Liver (tissue), 9 donors: Measurements from ENCODE around the gene TTLL5. TPM values are rescaled to one million over a fixed set of nuclear protein-coding genes. Genes with fewer than 3 reads are reported as not detected.

Source experiments
- DNase-seq: peaks from one replicate; pipeline ENCODE4 v3.0.0-alpha.2; 2017; ENCODE audit warnings: low spot score
- H3K27ac ChIP-seq, 2 donors: one replicate each; pipeline ENCODE4 v1.7.0; 2013; ENCODE audit warnings: inconsistent platforms in 2 of 2, low read length in 2 of 2, control low read depth in 1 of 2, low read depth in 1 of 2, mild to moderate bottlenecking in 1 of 2
- H3K27me3 ChIP-seq, 4 donors: one replicate each; pipeline versions ENCODE4 v1.6.1 to v1.7.0; 2013; ENCODE audit warnings: low read length in 3 of 4, inconsistent platforms in 1 of 4, mild to moderate bottlenecking in 1 of 4, moderate library complexity in 1 of 4; ENCODE audit not compliant: control insufficient read depth in 4 of 4, insufficient read depth in 4 of 4
- H3K36me3 ChIP-seq, 4 donors: one replicate each; pipeline versions ENCODE4 v1.6.1 to v1.7.0; 2013; ENCODE audit warnings: low read length in 3 of 4, mild to moderate bottlenecking in 3 of 4, low read depth in 1 of 4, moderate library complexity in 1 of 4; ENCODE audit not compliant: control insufficient read depth in 4 of 4, insufficient read depth in 3 of 4
- H3K4me1 ChIP-seq, 4 donors: one replicate each; pipeline versions ENCODE4 v1.6.1 to v1.7.0; 2013; ENCODE audit warnings: low read length in 3 of 4, mild to moderate bottlenecking in 3 of 4, moderate library complexity in 1 of 4; ENCODE audit not compliant: control insufficient read depth in 4 of 4, insufficient read depth in 4 of 4
- H3K4me3 ChIP-seq, 3 donors: one replicate each; pipeline versions ENCODE4 v1.6.1 to v1.7.0; 2013; ENCODE audit warnings: low read length in 3 of 3, control low read depth in 1 of 3, low read depth in 1 of 3, mild to moderate bottlenecking in 1 of 3
- H3K9ac ChIP-seq, 2 donors: one replicate each; pipeline ENCODE4 v1.7.0; 2013; ENCODE audit warnings: low read length in 2 of 2, mild to moderate bottlenecking in 2 of 2, moderate library complexity in 2 of 2, control low read depth in 1 of 2, low read depth in 1 of 2
- H3K9me3 ChIP-seq, 4 donors: one replicate each; pipeline versions ENCODE4 v1.6.1 to v1.7.0; 2013; ENCODE audit warnings: low read length in 3 of 4; ENCODE audit not compliant: control insufficient read depth in 4 of 4
- ATF3 ChIP-seq: IDR thresholded peaks from 2 replicates; pipeline ENCODE4 v1.6.1; 2016; ENCODE audit warnings: antibody characterized with exemption
- EGR1 ChIP-seq, 2 donors: IDR thresholded peaks; 2 replicates each; pipeline ENCODE4 v1.6.1; 2016 to 2018; ENCODE audit warnings: antibody characterized with exemption in 2 of 2, low read depth in 2 of 2
- FOXA1 ChIP-seq: IDR thresholded peaks from 2 replicates; pipeline ENCODE4 v1.6.1; 2016; ENCODE audit warnings: antibody characterized with exemption
- FOXA2 ChIP-seq: IDR thresholded peaks from 2 replicates; pipeline ENCODE4 v1.6.1; 2016; ENCODE audit warnings: antibody characterized with exemption
- GABPA ChIP-seq, 2 donors: IDR thresholded peaks in 1 of 2; conservative IDR thresholded peaks in 1 of 2; 2 replicates each; pipeline ENCODE4 v1.6.1; 2016; ENCODE audit warnings: antibody characterized with exemption in 2 of 2, mild to moderate bottlenecking in 1 of 2, moderate library complexity in 1 of 2
- HNF4A ChIP-seq, 2 donors: conservative IDR thresholded peaks; 2 replicates each; pipeline ENCODE4 v1.6.1; 2016; ENCODE audit warnings: antibody characterized with exemption in 2 of 2, mild to moderate bottlenecking in 2 of 2
- JUND ChIP-seq, 2 donors: IDR thresholded peaks; 2 replicates each; pipeline ENCODE4 v1.6.1; 2016; ENCODE audit warnings: antibody characterized with exemption in 2 of 2
- NR2F2 ChIP-seq: IDR thresholded peaks from 2 replicates; pipeline ENCODE4 v1.6.1; 2016; ENCODE audit warnings: antibody characterized with exemption
- RAD21 ChIP-seq, 2 donors: IDR thresholded peaks; 2 replicates each; pipeline ENCODE4 v1.6.1; 2016; ENCODE audit warnings: antibody characterized with exemption in 2 of 2, mild to moderate bottlenecking in 2 of 2
- REST ChIP-seq: IDR thresholded peaks from 2 replicates; pipeline ENCODE4 v1.6.1; 2016; ENCODE audit warnings: antibody characterized with exemption, mild to moderate bottlenecking
- RXRA ChIP-seq, 2 donors: IDR thresholded peaks; 2 replicates each; pipeline ENCODE4 v1.6.1; 2017 to 2018; ENCODE audit warnings: antibody characterized with exemption in 2 of 2, mild to moderate bottlenecking in 1 of 2
- SP1 ChIP-seq: IDR thresholded peaks from 2 replicates; pipeline ENCODE4 v1.6.1; 2018; ENCODE audit warnings: antibody characterized with exemption, mild to moderate bottlenecking
- TAF1 ChIP-seq: conservative IDR thresholded peaks from 2 replicates; pipeline ENCODE4 v1.6.1; 2016; ENCODE audit warnings: antibody characterized with exemption, mild to moderate bottlenecking
- YY1 ChIP-seq: IDR thresholded peaks from 2 replicates; pipeline ENCODE4 v1.6.1; 2016; ENCODE audit warnings: antibody characterized with exemption, mild to moderate bottlenecking
- WGBS: extraction: QIAGEN DNeasy Blood & Tissue Kit; methylation state at CpG from one replicate; pipeline ENCODE4 v1.1.7; 2013; 5-methylcytosine and 5-hydroxymethylcytosine counted together
- polyA plus RNA-seq, 2 donors: library from polyadenylated mRNA; stranded (reverse) in 1 of 2; unstranded in 1 of 2; fragments of 200-250 nt in 1 of 2; fragments of >200 nt in 1 of 2; fragmentation: Nextera tagmentation in 1 of 2; extraction: Ambion mirVana in 1 of 2; gene quantifications; one replicate each; pipeline versions ENCODE4 v1.2.1 to v1.2.3, GENCODE V29; 2013 to 2015
- total RNA-seq, 2 donors: library from RNA; depleted of rRNA; stranded (reverse); fragments of >200 nt; gene quantifications; one replicate each; pipeline ENCODE4 v1.2.3, GENCODE V29; 2014
- TF ChIP-seq, protein P1 (sequence below): IDR thresholded peaks from 2 replicates; pipeline ENCODE4 v1.6.1; 2016; ENCODE audit warnings: antibody characterized with exemption
- TF ChIP-seq, protein P2 (sequence below): IDR thresholded peaks from 2 replicates; pipeline ENCODE4 v1.6.1; 2016; ENCODE audit warnings: antibody characterized with exemption
- donor health status: healthy.
- donor health status: healthy.
- donor health status: healthy.
- donor health status: healthy.
- donor health status: healthy.

TTLL5 gene
- total and polyA plus RNA-seq, 4 donors = 4.3 to 14.2 (median 9.8) TPM

DNA sequence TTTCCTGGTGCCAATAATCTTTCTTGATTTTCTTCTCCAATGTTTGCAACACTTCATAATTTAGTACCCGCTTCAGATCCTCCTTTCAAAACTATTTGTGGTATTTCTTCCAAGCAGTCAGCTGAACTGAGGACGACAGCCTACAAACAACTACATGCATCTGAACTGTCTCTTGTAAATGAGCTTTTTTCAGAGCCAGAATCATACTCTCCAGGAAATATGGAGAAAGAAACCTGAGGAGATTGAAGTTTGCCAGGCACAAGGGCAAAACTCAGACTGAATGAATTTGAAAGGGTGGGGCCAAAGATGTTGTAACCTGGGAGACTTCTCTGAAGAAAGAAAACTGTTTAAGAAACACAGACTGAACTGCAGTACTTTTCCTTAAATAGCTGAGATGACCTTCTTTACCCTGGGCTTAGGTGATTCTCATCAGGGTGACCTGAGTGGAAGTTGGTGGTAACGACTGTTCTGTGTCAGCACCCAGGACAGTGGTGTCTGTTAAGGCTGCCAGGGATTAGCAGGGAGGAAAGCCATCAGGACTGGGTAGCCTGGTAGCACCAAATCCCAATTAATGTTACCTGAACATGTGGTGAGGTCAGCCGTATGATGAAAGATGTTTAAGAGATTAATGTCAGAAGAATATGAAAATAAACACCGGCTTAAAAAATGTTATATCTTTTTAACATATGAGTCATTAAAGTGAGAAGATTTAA lies 225.7 kb downstream of the TTLL5 start:
- WGBS = 93% methylated on average over 5 of the region's 5 CpGs

DNA sequence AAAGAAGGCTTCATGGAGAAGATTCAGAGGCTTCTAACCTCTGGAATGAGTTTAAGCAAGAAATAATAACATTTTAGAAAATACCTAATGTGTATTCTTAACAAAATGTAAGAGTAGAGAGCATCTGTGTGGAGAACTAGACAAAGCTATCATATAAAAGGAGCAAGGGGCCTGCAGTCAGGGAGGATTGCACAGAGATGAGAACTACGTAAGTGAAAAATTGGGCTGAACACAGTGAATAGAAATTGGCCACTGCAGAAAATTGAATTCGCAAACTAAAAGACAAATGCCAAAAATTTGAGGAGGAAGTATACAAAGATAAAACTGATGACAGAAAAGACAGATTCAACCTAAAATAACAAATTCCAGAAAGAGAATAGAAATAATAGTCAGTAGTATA lies 227.9 kb downstream of the TTLL5 start:
- TF ChIP-seq RAD21 (IDR thresholded peaks at IDR 0.05) (no peak), FOXA1 (no peak), EGR1 (IDR thresholded peaks at IDR 0.05; ENCODE audit: low read depth in 2 of 2) (no peak), GABPA (IDR thresholded peaks at IDR 0.05 in 1 of 2, conservative IDR thresholded peaks at IDR 0.05 in 1 of 2) (no peak), REST (no peak), ATF3 (no peak), FOXA2 (no peak), RXRA (IDR thresholded peaks at IDR 0.05) (no peak), JUND (IDR thresholded peaks at IDR 0.05) (no peak), YY1 (no peak), HNF4A (conservative IDR thresholded peaks at IDR 0.05) (no peak), NR2F2 (no peak), SP1 (no peak)
- TF ChIP-seq, protein P1, sequence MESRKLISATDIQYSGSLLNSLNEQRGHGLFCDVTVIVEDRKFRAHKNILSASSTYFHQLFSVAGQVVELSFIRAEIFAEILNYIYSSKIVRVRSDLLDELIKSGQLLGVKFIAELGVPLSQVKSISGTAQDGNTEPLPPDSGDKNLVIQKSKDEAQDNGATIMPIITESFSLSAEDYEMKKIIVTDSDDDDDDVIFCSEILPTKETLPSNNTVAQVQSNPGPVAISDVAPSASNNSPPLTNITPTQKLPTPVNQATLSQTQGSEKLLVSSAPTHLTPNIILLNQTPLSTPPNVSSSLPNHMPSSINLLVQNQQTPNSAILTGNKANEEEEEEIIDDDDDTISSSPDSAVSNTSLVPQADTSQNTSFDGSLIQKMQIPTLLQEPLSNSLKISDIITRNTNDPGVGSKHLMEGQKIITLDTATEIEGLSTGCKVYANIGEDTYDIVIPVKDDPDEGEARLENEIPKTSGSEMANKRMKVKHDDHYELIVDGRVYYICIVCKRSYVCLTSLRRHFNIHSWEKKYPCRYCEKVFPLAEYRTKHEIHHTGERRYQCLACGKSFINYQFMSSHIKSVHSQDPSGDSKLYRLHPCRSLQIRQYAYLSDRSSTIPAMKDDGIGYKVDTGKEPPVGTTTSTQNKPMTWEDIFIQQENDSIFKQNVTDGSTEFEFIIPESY = no peak
- TF ChIP-seq, protein P2, sequence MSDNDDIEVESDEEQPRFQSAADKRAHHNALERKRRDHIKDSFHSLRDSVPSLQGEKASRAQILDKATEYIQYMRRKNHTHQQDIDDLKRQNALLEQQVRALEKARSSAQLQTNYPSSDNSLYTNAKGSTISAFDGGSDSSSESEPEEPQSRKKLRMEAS = no peak
- H3K36me3 ChIP-seq = no peaks in the 10 kb centered on the region
- 92% methylated on average over 2 of the region's 2 CpGs for WGBS
- no peaks in the 10 kb centered on the region for H3K9me3 ChIP-seq
- no peak overlapping the region for H3K4me3 ChIP-seq
- no peak overlapping the region for H3K27ac ChIP-seq
- DNase-seq = no peak
- no peak overlapping the region for H3K9ac ChIP-seq
- H3K4me1 ChIP-seq = no peaks in the 10 kb centered on the region
- H3K27me3 ChIP-seq = no peaks in the 10 kb centered on the region

More for the DNA sequence above, 225.7 kb downstream of the TTLL5 start:
- Histone ChIP-seq H3K27me3 (no peaks in the 10 kb centered on the region), H3K4me1 (no peaks in the 10 kb centered on the region), H3K9ac (no peak overlapping the region), H3K36me3 (peaks cover 0 to 2% (median 0%) of the 10 kb centered on the region in 4 donors), H3K9me3 (no peaks in the 10 kb centered on the region), H3K27ac (no peak overlapping the region), H3K4me3 (no peak overlapping the region)
- TF ChIP-seq NR2F2 = no peak
- TF ChIP-seq, protein P2 = no peak
- TF ChIP-seq TAF1 = no peak
- DNase-seq = no peak
